NCI-H2171 treated with DMSO at 0.1 percent for 48 hours (cell line): ENCODE data around the gene TYW5.
A peak's percentile ranks its signal among the peaks of the same experiment; 100 is the strongest.

Experiments used
- DNase-seq: peaks from one replicate; lab custom pipeline; 2025; lab: John Stamatoyannopoulos, UW

TYW5 gene

GRCh38 chr2:199973703-199974102, 18.4 kb upstream of the TYW5 start:
- DNase-seq: peak; percentile 62

GRCh38 chr2:199972088-199972626, 16.9 kb upstream of the TYW5 start:
- no peak for DNase-seq

DNA sequence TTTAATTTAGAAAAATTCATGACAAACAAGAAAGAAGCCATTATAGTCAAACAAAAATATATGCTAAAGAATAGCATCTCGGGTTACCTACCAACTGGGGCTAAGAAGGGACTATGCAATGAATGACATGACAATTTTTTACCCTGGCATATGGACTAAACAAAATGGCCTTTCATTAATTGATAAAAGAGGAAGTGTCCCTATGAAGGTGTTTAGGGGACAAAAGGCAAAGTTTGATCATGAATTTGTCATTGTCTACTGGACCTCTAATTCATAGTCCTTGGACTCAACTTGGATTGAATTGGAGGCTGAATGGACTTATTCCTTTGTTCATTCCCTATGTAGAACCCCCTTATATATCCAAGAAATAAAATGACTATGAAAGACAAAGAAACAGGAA, 12.8 kb upstream of the TYW5 start:
- no peak for DNase-seq

DNA sequence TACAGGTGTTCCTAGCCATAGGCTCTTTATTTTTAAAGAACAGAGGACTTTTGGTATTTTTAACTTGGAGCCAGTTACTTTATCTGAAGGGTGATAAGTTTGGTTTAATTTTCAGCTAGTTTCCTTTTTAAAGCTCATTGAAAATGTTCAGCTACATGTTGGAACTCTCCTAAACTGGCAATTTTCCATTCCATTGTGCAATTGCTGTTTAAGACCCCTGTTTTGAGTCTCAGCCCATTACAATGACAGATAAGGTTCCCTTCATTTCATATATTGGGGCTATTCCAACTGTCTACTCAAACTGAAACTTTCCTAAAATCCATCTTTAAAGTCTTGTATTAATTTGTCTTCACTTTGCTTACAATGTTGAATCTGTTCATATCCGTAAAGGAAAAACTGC, 11.7 kb upstream of the TYW5 start:
- no peak for DNase-seq

- no peak for DNase-seq
Measured at GRCh38 chr2:199966405-199966804, 11.1 kb upstream of the TYW5 start.

GRCh38 chr2:199962203-199962602, 6.9 kb upstream of the TYW5 start:
- no peak for DNase-seq

GRCh38 chr2:199958014-199958413, 2.7 kb upstream of the TYW5 start:
- DNase-seq: no peak

- DNase-seq: peak; percentile 52
Measured at GRCh38 chr2:199956062-199956380, 730 bp upstream of the TYW5 start.

DNA sequence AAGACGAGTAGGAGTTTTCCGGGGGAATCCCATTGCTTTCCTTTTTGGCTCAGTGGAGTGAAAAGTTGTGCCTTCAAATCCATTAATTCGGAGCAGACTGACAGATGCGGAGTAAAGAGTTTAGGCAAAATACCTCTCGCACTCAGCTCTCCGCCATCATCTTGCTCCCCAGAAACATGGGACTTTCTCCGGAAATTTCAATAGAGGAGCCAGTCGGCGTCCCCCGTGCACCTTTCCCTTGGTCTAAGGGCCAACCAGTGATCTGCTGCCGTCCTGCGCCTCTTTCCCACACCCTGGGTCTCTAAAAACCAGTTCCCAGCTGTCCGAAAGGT, 318 bp downstream of the TYW5 start:
- no peak for DNase-seq

GRCh38 chr2:199951023-199951422, 4.3 kb downstream of the TYW5 start:
- no peak for DNase-seq

GRCh38 chr2:199950396-199950795, 4.9 kb downstream of the TYW5 start:
- no peak for DNase-seq

DNA sequence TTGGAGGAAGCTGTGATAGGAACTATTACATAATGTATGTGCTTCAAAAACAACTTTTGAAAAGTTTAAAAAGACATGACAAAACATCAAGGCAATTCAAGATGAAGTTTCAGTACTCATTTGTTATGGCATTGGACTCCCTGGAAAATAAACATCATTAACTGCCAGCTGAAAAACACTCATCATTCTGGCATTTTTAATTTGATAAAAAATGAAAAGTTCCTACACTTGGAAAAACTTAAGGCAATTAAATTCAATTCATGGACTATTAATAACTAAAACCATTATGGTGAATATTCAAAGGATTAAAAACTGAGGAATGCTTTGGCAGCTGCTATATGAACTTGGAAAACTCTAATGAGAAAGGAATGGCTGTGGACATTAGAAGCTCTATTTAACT, 8.5 kb downstream of the TYW5 start:
- no peak for DNase-seq

GRCh38 chr2:199946196-199946595, 9.1 kb downstream of the TYW5 start:
- DNase-seq: no peak

DNA sequence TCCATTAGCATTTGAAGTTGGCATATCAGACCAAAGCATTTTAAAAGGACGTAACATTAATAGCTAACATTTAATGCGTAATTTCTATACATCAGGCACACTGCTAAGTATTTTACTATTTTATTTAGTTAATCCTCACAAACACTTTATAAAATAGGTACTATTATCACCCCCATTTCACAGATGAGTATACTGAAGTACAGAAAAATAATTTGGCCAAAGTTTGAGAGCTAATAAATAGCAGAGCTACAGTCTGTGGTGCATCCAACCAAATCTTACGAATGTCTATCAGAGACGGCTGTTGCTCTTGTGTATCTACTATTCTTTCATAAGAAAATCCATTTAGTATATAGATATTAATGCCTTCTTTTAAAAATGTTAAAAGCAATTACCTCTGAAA, 11.9 kb downstream of the TYW5 start:
- no peak for DNase-seq

DNA sequence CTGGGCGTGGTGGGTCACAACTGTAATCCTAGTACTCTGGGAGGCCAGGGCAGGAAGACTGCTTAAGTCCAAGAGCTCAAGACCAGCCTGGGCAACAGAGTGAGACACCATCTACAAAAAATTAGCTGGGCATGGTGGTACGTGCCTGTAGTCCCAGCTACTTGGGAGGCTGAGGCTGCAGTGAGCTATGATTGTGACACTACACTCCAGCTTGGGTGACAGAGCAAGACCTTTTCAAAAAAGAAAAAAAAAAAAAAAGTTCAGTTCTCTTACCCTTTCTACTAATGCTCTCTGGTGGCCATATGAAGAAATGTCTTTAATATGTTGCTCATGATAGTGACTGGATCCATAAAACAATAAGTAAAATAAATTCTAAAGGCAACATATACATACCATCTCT, 14.9 kb downstream of the TYW5 start:
- DNase-seq: peak; percentile 78

- DNase-seq: no peak
Measured at GRCh38 chr2:199936554-199936953, 18.7 kb downstream of the TYW5 start.

DNA sequence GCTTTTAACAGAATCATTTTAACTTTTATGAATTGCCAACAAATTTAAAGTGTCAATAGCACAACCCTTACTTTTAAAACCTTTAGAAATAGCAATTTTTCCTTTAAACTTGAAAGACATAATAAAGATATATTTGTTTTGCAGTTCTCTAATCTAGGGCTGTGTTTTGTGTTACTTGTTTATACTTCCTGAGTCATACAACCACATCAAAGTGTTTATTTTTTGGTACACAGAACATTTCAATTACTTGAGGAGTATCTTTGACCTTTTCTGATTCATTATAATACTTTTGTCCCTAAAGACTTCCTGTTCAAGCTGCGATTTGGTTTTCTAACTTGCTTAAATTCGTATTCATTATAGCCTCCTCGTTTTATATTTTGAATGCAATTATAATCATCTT, 21.8 kb downstream of the TYW5 start:
- DNase-seq: no peak

DNA sequence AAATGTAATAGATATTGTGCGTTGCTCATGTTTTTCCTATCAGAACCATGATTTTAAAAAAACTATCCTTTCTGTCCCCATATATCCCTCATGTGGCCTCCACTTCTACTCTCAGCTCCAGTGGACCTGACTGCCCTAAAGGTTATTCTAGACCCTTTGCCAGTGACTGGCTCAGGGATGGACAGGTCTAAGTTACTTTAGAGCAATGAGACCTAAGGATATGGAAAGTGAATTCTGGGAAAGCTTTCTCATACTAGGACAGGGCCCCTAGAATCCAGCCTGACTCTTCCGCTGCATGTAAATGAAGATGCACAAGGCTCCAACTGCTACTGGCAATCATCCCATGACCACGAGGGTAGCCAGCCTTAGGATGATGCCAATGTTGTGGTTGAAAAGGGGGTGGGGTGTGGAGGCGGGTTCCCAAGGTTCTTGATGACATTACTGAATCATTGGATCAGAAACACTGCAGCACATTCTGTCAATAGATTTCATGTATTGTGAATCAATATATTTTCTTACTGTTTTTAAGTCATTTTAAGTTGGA, 22.9 kb downstream of the TYW5 start:
- no peak for DNase-seq

- no peak for DNase-seq
Measured at GRCh38 chr2:199929262-199929661, 26.0 kb downstream of the TYW5 start.

DNA sequence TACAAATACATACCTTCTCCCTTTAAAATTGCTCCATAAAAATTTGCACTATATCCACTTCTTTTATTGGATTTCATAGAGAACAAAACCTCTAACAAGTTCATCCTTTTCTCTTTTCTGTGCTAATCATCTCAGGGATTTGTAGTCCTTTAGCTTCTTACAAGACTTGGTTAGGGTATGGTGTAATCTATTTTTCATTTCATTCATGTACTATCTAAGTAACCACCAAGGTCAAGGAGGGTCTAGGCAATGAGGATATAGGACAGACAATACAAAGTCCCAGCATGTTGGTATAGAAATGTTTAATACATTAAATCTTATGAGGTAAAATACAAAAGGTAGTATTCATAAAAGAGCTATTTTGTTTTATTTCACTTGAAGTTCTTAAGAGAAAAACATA, 26.7 kb downstream of the TYW5 start:
- DNase-seq: no peak

DNA sequence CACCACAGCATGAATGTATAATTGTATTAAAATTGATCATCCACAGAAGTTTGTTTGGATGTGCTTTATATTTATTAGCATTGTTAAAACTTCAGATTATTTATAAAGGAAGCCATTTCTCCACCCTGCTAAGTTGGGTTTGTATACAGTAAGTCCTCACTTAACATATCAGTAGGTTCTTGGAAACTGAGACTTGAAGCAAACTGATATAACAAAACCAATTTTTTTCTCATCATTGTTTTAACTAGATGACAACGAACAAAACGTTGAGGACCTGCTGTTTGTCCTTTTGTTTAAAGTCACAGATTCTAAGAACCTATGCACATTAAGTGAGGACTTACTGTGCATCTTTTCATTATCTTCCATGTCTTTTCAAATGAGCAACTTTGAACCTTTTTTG, 27.1 kb downstream of the TYW5 start:
- no peak for DNase-seq

- no peak for DNase-seq
Measured at GRCh38 chr2:199926806-199927205, 28.5 kb downstream of the TYW5 start.

GRCh38 chr2:199923924-199924323, 31.4 kb downstream of the TYW5 start:
- DNase-seq: no peak

DNA sequence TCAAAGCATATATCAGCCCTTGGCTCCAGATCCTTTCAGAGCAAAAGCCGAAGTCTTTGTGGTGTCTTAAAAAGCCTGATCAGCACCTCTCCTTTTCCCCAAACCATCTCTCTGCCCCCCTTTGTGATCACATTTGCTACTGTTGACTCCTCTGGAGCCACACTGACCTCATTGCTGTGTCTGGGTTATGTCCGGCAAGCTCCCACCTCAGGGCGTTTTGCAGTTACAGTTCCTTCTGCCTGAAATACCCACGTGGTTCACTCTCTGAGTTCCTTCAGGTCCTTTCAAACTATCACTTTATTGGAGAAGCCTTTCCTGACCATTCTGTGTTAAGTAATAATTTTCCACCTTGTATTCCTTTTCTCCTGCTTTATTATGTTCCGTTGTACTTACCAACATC, 32.4 kb downstream of the TYW5 start:
- DNase-seq: no peak

DNA sequence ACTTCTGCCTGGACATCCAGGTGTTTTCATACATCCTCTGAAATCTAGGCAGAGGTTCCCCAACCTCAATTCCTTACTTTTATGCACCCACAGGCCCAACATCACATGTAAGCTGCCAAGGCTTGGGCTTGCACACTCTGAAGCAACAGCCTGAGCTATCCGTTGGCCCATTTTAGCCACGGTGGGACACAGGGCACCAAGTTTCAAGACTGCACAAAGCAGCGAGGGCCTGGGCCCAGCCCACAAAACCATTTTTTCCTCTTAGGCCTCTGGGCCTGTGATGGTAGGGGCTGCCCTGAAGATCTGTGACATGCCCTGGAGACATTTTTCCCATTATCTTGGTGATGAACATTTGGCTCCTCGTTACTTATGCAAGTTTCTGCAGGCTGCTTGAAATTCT, 38.3 kb downstream of the TYW5 start:
- DNase-seq: no peak
